Mononuclear cell (primary cell): ENCODE results near the gene ATP5MG. TPM values are rescaled to one million over a fixed set of nuclear protein-coding genes. Genes with fewer than 3 reads are reported as not detected.

ENCODE experiments used
- H3K27me3 ChIP-seq: 2 replicates; pipeline ENCODE4 v1.6.0; 2011; ENCODE audit warnings: low read length, control low read depth; ENCODE audit not compliant: insufficient read depth
- H3K4me1 ChIP-seq: 2 replicates; pipeline ENCODE4 v1.5.1; 2011; ENCODE audit warnings: mild to moderate bottlenecking, low read length, control low read depth; ENCODE audit not compliant: insufficient read depth
- H3K4me3 ChIP-seq: 2 replicates; pipeline ENCODE4 v1.5.1; 2011; ENCODE audit warnings: mild to moderate bottlenecking, low read length, moderate library complexity
- H3K9me3 ChIP-seq: 2 replicates; pipeline ENCODE4 v1.5.1; 2011; ENCODE audit warnings: low read depth, mild to moderate bottlenecking, control low read depth, low read length
- total RNA-seq: library from RNA; depleted of rRNA; stranded (reverse); fragments of >200 nt; gene quantifications from one replicate; pipeline ENCODE4 v1.2.3, GENCODE V29; 2012

Gene ATP5MG, protein sequence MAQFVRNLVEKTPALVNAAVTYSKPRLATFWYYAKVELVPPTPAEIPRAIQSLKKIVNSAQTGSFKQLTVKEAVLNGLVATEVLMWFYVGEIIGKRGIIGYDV
- 50.8 TPM for total RNA-seq

DNA sequence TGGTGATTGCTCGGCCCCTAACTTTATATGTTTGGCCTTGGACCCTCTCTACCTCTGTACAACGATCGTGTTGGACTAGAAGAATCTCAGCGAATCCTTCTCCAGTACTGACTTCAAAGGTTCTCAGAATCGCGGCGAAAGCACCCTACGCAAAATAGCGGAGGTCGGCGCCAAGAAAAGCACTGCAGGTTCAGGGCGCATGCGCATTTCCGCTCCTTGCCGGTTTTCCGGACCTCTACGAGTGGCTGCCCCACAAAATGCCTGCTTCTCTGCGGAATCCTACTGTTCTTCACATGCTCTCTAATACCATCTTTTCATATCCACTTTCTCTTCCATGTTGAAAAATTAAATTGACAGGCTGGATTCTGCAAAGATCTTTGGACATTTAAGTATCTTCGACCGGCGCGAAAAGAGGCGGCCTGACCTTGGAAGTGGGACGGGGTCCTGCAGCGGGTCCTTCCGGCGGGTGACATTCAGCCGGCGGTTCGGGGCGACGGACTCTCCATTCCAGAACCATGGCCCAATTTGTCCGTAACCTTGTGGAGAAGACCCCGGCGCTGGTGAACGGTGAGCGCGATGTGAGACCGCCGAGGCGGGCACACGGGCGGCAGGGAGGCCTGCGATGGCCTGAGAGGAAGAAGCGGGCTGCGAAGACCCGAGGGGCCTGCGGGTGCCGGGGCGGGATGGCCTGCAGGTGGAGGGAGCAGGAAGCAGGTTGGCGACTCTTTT is at the start of gene ATP5MG:
ATP5MG (plus strand) TSS at position 456 of the 729 bp plus-strand sequence; CDS start at position 516, 60 bp downstream.
- peak within 1 kb of the TSS; percentile 89 for H3K4me3 ChIP-seq
- H3K27me3 ChIP-seq: no peaks in the 10 kb centered on the region
- peaks cover 47% of the 10 kb centered on the region for H3K4me1 ChIP-seq
- H3K9me3 ChIP-seq: no peaks in the 10 kb centered on the region

DNA sequence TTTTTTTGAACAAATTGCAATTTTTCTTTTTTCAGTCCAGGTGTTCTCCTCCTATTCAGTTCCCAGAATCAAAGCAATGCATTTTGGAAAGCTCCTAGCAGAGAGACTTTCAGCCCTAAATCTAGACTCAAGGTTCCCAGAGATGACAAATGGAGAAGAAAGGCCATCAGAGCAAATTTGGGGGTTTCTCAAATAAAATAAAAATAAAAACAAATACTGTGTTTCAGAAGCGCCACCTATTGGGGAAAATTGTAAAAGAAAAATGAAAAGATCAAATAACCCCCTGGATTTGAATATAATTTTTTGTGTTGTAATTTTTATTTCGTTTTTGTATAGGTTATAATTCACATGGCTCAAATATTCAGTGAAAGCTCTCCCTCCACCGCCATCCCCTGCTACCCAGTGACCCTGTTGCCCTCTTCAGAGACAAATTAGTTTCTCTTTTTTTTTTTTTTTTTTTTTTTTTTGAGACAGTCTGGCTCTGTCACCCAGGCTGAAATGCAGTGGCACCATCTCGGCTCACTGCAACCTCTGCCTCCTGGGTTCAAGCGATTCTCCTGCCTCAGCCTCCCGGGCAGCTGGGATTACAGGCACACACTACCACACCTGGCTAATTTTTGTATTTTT is 48.2 kb upstream of the ATP5MG start:
- Histone ChIP-seq H3K9me3 (no peaks in the 10 kb centered on the region), H3K27me3 (no peaks in the 10 kb centered on the region), H3K4me3 (no peak overlapping the region), H3K4me1 (peaks cover 5% of the 10 kb centered on the region)

DNA sequence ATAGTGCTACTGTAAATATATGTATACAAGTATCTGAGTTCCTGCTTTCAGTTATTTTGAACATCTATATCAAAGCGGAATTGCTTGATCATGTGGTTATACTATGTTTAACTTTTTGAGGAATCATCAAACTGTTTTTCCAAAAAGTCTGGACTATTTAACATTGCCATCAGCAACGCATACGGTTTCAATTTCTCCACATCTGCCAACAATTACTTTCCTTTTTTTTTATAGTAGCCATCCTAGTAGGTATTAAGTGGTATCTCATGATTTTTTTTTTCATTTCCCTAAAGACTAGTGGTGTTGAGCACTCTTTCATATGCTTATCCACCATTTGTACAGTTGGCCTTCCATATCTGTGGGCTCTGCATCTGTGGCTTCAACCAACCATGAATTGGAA is 43.3 kb upstream of the ATP5MG start:
- Histone ChIP-seq H3K27me3 (no peaks in the 10 kb centered on the region), H3K4me1 (peaks cover 31% of the 10 kb centered on the region), H3K4me3 (no peak overlapping the region), H3K9me3 (no peaks in the 10 kb centered on the region)

DNA sequence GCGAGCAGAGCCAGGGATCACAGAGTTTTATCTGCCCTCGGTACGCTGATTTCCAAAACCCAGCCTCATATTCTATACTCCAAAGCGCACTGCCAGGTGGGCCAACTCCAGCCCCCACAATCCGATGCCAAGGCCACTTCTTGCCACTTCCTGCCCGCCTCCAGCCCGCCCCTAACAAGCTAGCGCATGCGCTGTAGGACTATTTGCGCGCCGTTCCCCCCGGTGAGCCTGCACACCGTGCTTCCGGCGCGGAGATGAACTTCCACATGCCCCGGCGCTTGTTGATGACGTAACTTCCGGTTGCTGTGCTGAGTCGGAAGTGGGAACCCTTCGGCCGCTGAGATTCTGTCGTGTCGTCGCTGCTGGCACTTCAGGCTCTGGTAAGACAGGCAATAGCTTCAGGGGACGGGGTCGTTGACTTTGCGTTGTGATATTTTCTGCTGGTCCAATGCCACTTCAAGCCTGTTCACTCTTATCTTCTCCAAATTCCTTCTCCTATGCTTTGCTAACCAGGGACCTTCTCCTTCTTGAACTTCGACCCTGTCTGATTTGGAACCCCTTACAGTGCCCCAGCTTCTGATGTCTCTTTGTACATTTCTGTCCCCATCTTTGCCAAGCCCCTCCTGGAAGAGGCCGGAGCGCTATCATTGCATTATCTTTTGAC is 42.0 kb upstream of the ATP5MG start, which contains the start of gene UBE4A:
UBE4A (plus strand) TSS at position 306 of the 664 bp plus-strand sequence. CDS start 5,481 bp downstream, outside the sequence.
- H3K4me1 ChIP-seq: peaks cover 27% of the 10 kb centered on the region
- no peaks in the 10 kb centered on the region for H3K9me3 ChIP-seq
- H3K4me3 ChIP-seq: peak within 1 kb of the TSS; percentile 93
- no peaks in the 10 kb centered on the region for H3K27me3 ChIP-seq

DNA sequence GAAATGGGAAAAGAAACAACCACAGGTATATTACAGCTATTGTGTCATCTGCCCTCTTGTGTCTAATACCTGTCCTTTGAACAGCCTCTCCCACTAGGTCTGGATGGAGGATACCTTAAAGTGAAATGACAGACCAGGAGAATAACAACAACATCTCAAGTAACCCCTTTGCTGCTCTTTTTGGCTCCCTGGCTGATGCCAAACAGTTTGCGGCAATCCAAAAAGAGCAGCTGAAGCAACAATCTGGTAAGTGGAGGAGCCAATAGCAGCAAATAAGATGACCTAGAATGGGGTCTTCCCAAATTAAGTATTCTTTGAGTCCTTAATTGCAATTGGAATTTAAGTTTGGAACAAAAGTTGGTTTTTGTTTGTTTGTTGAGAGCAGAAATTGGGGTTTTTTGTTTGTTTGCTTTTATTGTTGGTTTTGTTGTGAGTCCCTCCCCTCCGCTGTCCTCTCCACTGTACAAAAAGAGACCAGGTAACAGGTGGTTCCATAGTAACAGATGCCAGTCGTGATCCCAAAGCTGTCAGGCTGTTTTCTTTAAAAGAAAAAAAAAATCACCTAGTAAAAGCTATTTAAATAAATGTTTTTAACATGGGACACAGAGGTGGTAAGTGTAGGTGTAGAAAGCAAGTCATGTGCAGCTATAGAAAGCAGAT is 36.3 kb upstream of the ATP5MG start:
- no peaks in the 10 kb centered on the region for H3K9me3 ChIP-seq
- no peak overlapping the region for H3K4me3 ChIP-seq
- peaks cover 20% of the 10 kb centered on the region for H3K4me1 ChIP-seq
- H3K27me3 ChIP-seq: no peaks in the 10 kb centered on the region

DNA sequence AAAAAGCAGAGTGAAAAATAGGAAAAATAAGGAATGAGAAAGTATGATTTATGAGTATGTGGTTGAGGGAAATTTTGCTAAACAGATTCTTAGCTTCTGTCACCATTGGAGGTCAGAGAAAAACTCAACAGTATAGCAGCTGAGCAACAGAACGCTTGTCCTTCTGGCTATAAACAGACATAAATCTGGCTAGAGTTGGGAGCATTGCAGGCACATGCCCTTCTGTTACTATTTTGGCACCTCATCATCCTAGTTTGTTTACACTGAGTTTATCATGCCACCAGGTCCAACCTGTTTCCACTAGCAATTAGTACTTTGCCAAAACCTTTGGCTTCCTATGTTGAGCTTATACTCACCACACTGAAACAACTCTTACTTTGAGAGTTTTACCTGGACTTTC is 35.1 kb upstream of the ATP5MG start:
- H3K9me3 ChIP-seq: no peaks in the 10 kb centered on the region
- H3K4me1 ChIP-seq: peaks cover 8% of the 10 kb centered on the region
- H3K4me3 ChIP-seq: no peak overlapping the region
- no peaks in the 10 kb centered on the region for H3K27me3 ChIP-seq

DNA sequence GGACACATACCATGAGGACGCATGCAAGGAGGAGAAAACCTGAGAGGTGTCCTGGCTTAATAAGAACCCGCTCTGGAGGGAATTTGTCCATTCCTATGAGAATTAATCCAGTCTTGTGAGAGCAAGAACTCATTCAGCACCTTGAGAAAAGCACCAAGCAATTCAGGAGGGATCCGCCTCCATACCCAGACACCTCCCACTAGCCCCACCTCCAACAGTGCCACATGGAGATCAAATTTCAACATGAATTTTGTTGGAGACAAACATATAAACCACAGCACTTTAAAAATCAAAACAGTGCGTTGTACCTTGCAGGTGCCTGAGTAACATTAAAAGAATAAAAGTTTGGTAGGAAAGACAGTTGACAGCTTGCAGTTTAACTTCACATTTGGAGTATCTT is 30.6 kb upstream of the ATP5MG start:
- Histone ChIP-seq H3K4me3 (no peak overlapping the region), H3K27me3 (no peaks in the 10 kb centered on the region), H3K9me3 (no peaks in the 10 kb centered on the region), H3K4me1 (no peaks in the 10 kb centered on the region)

DNA sequence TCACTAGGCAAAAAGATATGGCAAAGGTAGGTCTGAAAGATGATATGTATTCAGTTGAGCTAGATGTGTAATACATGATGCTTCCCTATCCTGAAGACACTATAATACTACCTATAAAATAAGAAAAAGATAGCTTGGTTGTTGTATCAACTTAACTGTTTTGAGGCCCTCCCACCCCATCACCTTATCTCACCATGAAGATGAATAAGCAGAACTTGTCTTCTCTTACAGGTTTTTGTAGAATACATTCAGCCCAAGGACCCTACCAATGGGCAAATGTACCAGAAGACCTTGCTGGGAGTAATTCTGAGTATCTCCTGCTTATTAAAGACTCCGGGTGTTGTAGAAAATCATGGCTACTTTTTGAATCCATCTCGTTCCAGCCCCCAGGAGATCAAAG is 28.1 kb upstream of the ATP5MG start:
- H3K27me3 ChIP-seq: no peaks in the 10 kb centered on the region
- H3K4me1 ChIP-seq: no peaks in the 10 kb centered on the region
- H3K9me3 ChIP-seq: no peaks in the 10 kb centered on the region
- H3K4me3 ChIP-seq: no peak overlapping the region

DNA sequence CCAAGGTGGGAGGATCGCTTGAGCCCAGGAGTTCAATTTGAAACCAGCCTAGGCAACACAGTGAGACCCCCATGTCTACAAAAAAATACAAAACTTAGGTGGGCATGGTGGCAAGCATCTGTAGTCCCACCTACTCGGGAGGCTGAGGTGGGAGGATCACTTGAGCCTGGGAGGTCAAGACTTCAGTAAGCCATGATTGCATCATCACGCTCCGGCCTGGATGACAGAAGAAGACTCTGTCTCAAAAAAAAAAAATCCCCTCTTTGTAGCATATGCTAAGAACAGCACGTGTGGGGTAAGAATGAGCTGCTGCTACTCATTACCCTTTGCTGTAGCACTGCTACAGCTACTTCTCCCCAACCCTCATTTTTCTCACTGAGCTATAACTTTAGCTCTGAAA is 27.5 kb upstream of the ATP5MG start:
- Histone ChIP-seq H3K4me1 (no peaks in the 10 kb centered on the region), H3K4me3 (no peak overlapping the region), H3K27me3 (no peaks in the 10 kb centered on the region), H3K9me3 (no peaks in the 10 kb centered on the region)

DNA sequence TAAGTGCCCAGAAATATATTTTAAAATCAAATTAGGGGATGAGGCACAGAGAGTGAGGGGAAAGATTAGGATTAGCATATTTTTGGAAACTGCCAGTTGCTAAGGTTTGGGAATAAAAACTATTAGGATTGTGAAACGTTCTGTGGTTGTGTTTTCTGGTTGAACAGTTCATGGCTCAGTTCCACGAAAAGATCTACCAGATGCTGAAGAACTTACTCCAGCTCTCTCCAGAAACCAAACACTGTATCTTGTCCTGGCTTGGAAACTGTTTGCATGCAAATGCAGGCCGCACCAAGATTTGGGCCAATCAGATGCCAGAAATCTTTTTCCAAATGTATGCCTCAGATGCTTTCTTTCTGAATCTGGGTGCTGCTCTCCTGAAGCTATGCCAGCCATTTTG is 26.7 kb upstream of the ATP5MG start:
- H3K27me3 ChIP-seq: no peaks in the 10 kb centered on the region
- no peak overlapping the region for H3K4me3 ChIP-seq
- H3K4me1 ChIP-seq: no peaks in the 10 kb centered on the region
- no peaks in the 10 kb centered on the region for H3K9me3 ChIP-seq

DNA sequence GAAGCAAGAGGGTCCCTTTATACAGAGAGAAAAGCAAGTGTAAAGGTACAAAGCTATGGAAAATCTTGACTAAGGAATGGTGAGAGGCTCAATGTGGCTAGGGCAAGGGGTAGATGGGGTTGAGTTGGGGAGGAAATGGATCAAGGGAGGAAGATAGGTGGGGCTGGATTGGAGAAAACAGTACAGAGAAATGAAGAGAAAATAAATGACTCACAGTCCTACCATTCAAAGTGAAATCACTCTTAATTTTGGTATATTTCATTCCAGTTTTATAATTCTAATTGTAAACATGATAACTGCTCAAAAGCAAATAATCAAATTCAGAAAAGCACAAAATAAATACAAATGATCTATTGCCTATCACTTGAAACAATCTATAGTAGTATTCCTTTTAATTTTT is 25.4 kb upstream of the ATP5MG start:
- H3K4me1 ChIP-seq: no peaks in the 10 kb centered on the region
- no peak overlapping the region for H3K4me3 ChIP-seq
- no peaks in the 10 kb centered on the region for H3K9me3 ChIP-seq
- no peaks in the 10 kb centered on the region for H3K27me3 ChIP-seq

DNA sequence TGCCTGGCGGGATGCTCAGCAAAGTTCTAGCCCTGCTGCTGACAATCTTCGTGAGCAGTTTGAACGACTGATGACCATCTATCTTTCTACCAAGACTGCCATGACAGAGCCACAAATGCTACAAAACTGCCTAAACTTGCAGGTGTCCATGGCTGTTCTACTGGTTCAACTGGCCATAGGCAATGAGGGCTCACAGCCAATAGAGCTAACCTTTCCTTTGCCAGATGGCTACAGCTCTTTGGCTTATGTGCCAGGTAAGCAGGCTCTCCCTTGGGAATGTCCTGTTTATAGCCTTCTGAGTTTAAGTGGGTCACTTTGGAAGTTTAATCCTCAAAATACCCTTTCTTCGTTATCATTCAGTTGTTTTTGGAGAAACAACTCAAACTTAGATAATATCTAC is 21.9 kb upstream of the ATP5MG start:
- no peaks in the 10 kb centered on the region for H3K27me3 ChIP-seq
- no peaks in the 10 kb centered on the region for H3K4me1 ChIP-seq
- H3K4me3 ChIP-seq: no peak overlapping the region
- no peaks in the 10 kb centered on the region for H3K9me3 ChIP-seq

DNA sequence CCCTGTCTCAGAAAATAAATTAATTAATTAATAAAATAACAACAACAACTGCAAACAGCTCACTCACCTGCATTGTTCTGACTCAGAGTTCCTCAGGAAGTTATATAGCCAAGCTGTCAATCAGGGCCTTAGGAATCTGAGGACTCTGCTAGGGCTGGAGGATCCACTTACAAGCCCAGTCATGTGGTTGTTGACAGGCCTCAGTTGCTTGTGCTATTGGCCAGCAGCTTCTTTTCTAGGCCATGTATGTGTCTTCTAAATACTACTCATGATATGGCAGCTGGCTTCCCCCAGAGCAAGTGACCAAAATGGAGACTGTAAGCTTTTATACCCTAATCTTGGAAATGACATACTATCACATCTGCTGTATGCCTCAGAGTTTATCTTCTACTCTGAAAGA is 20.8 kb upstream of the ATP5MG start:
- Histone ChIP-seq H3K9me3 (no peaks in the 10 kb centered on the region), H3K4me3 (no peak overlapping the region), H3K4me1 (no peaks in the 10 kb centered on the region), H3K27me3 (no peaks in the 10 kb centered on the region)

DNA sequence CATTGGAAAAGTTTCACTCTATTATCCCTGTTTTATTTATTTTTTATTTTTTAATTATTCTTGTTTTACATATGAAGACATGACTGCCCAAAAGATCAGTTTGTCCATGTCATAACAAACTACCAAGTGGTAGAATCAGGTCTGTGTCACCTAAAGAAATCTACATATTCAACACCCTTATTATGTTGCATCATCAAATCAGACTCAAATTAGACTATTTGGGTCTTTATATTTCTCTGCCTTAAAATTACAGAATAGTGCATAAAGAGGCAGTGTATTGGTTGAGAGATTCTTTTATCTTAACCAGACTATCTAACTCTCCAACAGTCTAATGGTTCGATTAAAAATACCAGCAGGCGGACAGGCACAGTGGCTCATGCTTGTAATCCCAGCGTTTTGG is 18.5 kb upstream of the ATP5MG start:
- H3K9me3 ChIP-seq: no peaks in the 10 kb centered on the region
- H3K4me3 ChIP-seq: no peak overlapping the region
- no peaks in the 10 kb centered on the region for H3K4me1 ChIP-seq
- no peaks in the 10 kb centered on the region for H3K27me3 ChIP-seq

DNA sequence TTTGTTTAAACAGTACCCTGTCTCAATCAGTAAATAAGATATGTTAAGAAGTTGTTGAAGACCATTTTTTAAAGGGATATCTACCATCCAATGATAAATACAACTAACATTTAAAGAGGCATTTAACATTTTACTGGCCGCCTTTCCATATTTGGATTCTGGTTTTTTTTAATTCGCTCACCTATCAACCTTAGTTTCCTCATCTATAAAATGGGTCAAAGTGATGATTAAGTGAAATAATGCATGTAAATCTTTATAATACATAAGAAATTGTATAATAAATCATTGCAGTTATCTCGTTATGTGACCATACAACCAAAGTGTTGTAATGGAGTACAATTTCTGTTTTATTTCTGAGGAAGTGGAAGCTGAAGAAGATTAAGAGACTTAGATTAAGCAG is 17.7 kb upstream of the ATP5MG start:
- H3K9me3 ChIP-seq: no peaks in the 10 kb centered on the region
- no peaks in the 10 kb centered on the region for H3K4me1 ChIP-seq
- H3K27me3 ChIP-seq: no peaks in the 10 kb centered on the region
- H3K4me3 ChIP-seq: no peak overlapping the region
